Kidney (tissue), 14 donors: ENCODE results near the gene CCDC82. TPM values are rescaled to one million over a fixed set of nuclear protein-coding genes. Genes with fewer than 3 reads are reported as not detected.

ENCODE experiments used
- DNase-seq, 5 donors: peaks; one replicate each; pipeline ENCODE4 v3.0.0-alpha.2; 2013 to 2020
- FAIRE-seq: peaks from 2 replicates; lab custom pipeline; 2012; peaks lifted over from hg19 to GRCh38; lab: Jason Lieb, UNC
- H3K27ac ChIP-seq, 2 donors: one replicate each; pipeline ENCODE4 v1.7.0; 2013; ENCODE audit warnings: low read depth in 2 of 2, low read length in 2 of 2, inconsistent platforms in 1 of 2
- H3K27me3 ChIP-seq: one replicate; pipeline ENCODE4 v1.7.1; 2013; ENCODE audit warnings: low read length, inconsistent platforms; ENCODE audit not compliant: control insufficient read depth, insufficient read depth
- H3K36me3 ChIP-seq, 3 donors: one replicate each; pipeline versions ENCODE4 v1.7.0 to v1.7.1; 2013; ENCODE audit warnings: low read length in 3 of 3, control low read depth in 1 of 3, inconsistent platforms in 1 of 3; ENCODE audit not compliant: insufficient read depth in 3 of 3, control insufficient read depth in 2 of 3
- H3K4me1 ChIP-seq, 3 donors: one replicate each; pipeline versions ENCODE4 v1.7.0 to v1.7.1; 2013; ENCODE audit warnings: low read length in 3 of 3, inconsistent platforms in 1 of 3, low read depth in 1 of 3; ENCODE audit not compliant: control insufficient read depth in 2 of 3, insufficient read depth in 2 of 3
- H3K4me3 ChIP-seq, 3 donors: one replicate each; pipeline versions ENCODE4 v1.7.0 to v1.8.1; 2013; ENCODE audit warnings: low read length in 3 of 3, control low read depth in 1 of 3, inconsistent platforms in 1 of 3
- H3K9ac ChIP-seq, 3 donors: one replicate each; pipeline versions ENCODE4 v1.7.0 to v1.7.1; 2013; ENCODE audit warnings: low read length in 3 of 3, control low read depth in 1 of 3, inconsistent platforms in 1 of 3
- H3K9me3 ChIP-seq, 3 donors: one replicate each; pipeline versions ENCODE4 v1.7.0 to v1.7.1; 2013; ENCODE audit warnings: low read length in 3 of 3, control low read depth in 1 of 3, inconsistent platforms in 1 of 3; ENCODE audit not compliant: control insufficient read depth in 2 of 3, insufficient read depth in 1 of 3
- CTCF ChIP-seq: IDR thresholded peaks from 3 replicates; pipeline ENCODE4 v1.5.1; 2012; ENCODE audit warnings: mild to moderate bottlenecking, moderate library complexity, borderline replicate concordance; ENCODE audit not compliant: insufficient read depth; ENCODE audit errors: extremely low read depth
- intact Hi-C: fragments of 100-400 bp; cut with DNase I; formaldehyde crosslinking; loops from one replicate; pipeline ENCODE4 v1.11.1; 2022
- polyA plus RNA-seq: library from polyadenylated mRNA; stranded (reverse); fragments of 350-450 nt; fragmentation: Illumina TruSeq; extraction: RNeasy Lipid Tissue Mini Kit (QIAGEN cat#74804); gene quantifications from one replicate; pipeline ENCODE4 v1.2.3, GENCODE V29; 2014; ENCODE audit warnings: low read depth, low replicate concordance; ENCODE audit not compliant: insufficient read depth
- total RNA-seq: library from RNA; stranded (reverse); fragmentation: NEBNext Ultra II Directional; extraction: Animal tissue kit (Norgen Biotek cat#: 25700); gene quantifications from one replicate; pipeline ENCODE4 v1.2.1, GENCODE V29; 2021
- donor health status: control.
- donor health status: control.
- donor health status: control.
- donor health status: control.
- donor health status: control.
- donor health status: DM: yes; HTN: yes; CAD: no.
- donor health status: Normal renal cell carcinoma (clear cell type).

The CCDC82 gene
- total and polyA plus RNA-seq, 2 donors from 2014 or later: 13.0 to 25.8 TPM

DNA sequence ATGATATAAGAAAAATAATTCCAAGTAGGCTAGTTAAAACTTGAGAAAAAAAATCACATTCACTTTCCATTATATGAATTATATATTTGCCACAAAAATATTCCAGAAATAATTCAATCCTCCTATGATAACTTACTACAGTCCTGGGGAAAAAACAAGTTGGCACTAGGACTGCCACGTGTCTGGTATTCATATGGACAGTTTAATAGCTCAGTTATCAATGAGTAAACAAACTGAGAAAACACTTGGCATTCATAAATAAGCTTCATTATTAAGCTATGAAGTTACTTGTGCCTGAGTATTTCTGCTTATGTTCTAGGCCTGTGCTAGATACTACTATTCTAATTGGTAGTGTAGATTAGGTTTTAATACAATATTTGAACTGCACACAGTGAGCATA is 24.2 kb downstream of the CCDC82 start:
- no peak for TF ChIP-seq CTCF
- FAIRE-seq (no peak), DNase-seq (no peak)
- no peaks in the 10 kb centered on the region for H3K27me3 ChIP-seq
- H3K36me3 ChIP-seq: peaks cover 3 to 4% (median 4%) of the 10 kb centered on the region in 3 donors
- intact Hi-C loops: no loop called here
- no peak overlapping the region for H3K9ac ChIP-seq
- peaks cover 0 to 4% (median 0%) of the 10 kb centered on the region in 3 donors for H3K9me3 ChIP-seq
- no peak overlapping the region for H3K27ac ChIP-seq
- no peak overlapping the region for H3K4me3 ChIP-seq
- no peaks in the 10 kb centered on the region for H3K4me1 ChIP-seq

- Histone ChIP-seq H3K27me3 (no peaks in the 10 kb centered on the region), H3K9me3 (no peaks in the 10 kb centered on the region), H3K4me1 (no peaks in the 10 kb centered on the region), H3K4me3 (no peak overlapping the region), H3K9ac (no peak overlapping the region), H3K27ac (no peak overlapping the region), H3K36me3 (peaks cover 0 to 12% (median 6%) of the 10 kb centered on the region in 3 donors)
- DNase-seq (no peak), FAIRE-seq (no peak)
- intact Hi-C loops: no loop called here
- TF ChIP-seq CTCF: no peak
Measured at GRCh38 chr11:96361778-96362177, 27.9 kb downstream of the CCDC82 start.

DNA sequence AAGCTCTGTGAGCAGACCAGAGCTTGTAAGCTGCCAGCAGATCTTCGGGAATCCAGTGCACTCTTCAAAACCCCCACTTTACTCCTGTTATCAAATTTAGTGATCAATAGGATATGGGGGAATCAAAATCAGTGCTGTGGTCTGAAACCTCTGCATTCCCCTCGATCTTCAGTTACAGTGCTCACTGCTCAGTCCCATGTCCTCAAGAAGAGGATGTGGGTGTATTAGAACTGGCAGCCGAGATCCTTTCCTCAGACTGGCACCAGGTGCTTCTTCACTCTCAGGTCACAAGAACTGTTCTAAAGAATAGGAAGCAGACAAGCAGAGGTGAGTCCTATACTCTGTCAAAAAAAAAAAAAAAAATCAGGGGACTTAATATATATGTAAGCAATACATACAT is 31.4 kb downstream of the CCDC82 start:
- no peaks in the 10 kb centered on the region for H3K9me3 ChIP-seq
- H3K27me3 ChIP-seq: no peaks in the 10 kb centered on the region
- H3K27ac ChIP-seq: no peak overlapping the region
- FAIRE-seq: no peak
- DNase-seq: no peak
- no peak overlapping the region for H3K4me3 ChIP-seq
- H3K9ac ChIP-seq: no peak overlapping the region
- intact Hi-C loops: no loop called here
- no peaks in the 10 kb centered on the region for H3K4me1 ChIP-seq
- TF ChIP-seq CTCF: no peak
- peaks cover 3 to 12% (median 8%) of the 10 kb centered on the region in 3 donors for H3K36me3 ChIP-seq

DNA sequence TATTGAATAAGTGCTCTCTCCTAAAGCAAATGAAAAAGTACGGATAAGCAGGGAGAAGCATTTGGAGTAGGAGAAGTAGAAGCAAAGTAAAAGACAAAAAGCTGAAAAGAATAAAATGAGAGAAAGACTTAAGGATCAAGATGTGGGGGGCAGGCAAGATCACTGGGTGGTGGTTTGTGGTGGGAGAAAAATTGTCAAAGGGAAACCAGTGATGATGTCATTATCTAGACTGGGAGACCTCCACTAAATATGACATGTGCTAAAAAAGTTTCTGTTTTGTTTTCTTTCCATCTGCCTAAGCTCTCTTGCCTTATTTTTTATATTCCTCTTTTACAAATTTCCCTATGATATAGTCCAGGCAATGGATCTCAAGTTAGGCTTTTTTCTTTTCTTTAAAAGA is 31.9 kb downstream of the CCDC82 start:
- intact Hi-C loops: no loop called here
- FAIRE-seq (no peak), DNase-seq (no peak)
- H3K9me3 ChIP-seq: no peaks in the 10 kb centered on the region
- H3K4me1 ChIP-seq: no peaks in the 10 kb centered on the region
- H3K36me3 ChIP-seq: peaks cover 3 to 12% (median 8%) of the 10 kb centered on the region in 3 donors
- H3K4me3 ChIP-seq: no peak overlapping the region
- TF ChIP-seq CTCF: no peak
- no peak overlapping the region for H3K9ac ChIP-seq
- no peak overlapping the region for H3K27ac ChIP-seq
- no peaks in the 10 kb centered on the region for H3K27me3 ChIP-seq
